ENCODE results near the gene MAN1C1.
"Not testable (repeated sequence)": the region's sequence is repeated elsewhere in the genome, so short reads cannot be mapped to it uniquely, and the experiment has no call there.

MAN1C1 gene

DNA sequence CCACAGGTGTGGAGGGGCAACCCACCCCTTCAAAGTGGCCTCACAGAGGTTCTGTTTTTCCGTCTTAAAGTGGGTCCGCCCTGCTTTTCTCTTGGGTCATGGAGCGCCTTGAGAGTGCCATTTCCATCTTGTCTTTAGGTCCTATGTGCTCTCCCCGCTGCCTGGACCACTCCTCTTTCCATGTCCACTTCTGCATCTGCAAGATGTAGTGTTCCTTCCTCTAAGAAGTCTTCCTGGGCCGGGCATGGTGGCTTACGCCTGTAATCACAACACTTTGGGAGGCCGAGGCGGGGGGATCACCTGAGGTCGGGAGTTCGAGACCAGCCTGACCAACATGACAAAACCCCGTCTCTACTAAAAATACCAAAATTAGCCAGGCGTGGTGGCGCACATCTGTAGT, 27.8 kb upstream of the MAN1C1 start:
- H3K27me3 ChIP-seq (ENCODE audit: insufficient read depth, low read length, poor library complexity); H3K79me1 ChIP-seq (ENCODE audit: low read length); H3K4ac ChIP-seq (ENCODE audit: low read depth, low read length); H2AK5ac ChIP-seq (ENCODE audit: low read length); H3K27ac ChIP-seq (ENCODE audit: low read depth, low read length); H3K23ac ChIP-seq (ENCODE audit: low read length); H4K8ac ChIP-seq (ENCODE audit: low read depth, low read length); H2BK15ac ChIP-seq (replicated peaks; ENCODE audit: low read depth); H3K4me1 ChIP-seq (ENCODE audit: control insufficient read depth, low read depth, low read length); H3K18ac ChIP-seq (ENCODE audit: low read length); DNase-seq; H3K36me3 ChIP-seq (ENCODE audit: control insufficient read depth, insufficient read depth, low read length); H3K4me2 ChIP-seq (ENCODE audit: low read length); H3K4me3 ChIP-seq (ENCODE audit: low read length); H3K9ac ChIP-seq (ENCODE audit: low read length); H4K5ac ChIP-seq (ENCODE audit: low read length); H3K56ac ChIP-seq (ENCODE audit: low read length); H3K79me2 ChIP-seq (ENCODE audit: control insufficient read depth, insufficient read depth, low read length): not testable (repeated sequence)
- H2BK5ac ChIP-seq (ENCODE audit: low read length), result peak overlapping the region; percentile 59
- WGBS (ENCODE audit: extremely low coverage, insufficient coverage, low lambda C conversion rate), result no CpG with 5 or more reads among the region's 13 CpGs
- H2BK120ac ChIP-seq (ENCODE audit: low read depth, low read length), result peak overlapping the region; percentile 1

DNA sequence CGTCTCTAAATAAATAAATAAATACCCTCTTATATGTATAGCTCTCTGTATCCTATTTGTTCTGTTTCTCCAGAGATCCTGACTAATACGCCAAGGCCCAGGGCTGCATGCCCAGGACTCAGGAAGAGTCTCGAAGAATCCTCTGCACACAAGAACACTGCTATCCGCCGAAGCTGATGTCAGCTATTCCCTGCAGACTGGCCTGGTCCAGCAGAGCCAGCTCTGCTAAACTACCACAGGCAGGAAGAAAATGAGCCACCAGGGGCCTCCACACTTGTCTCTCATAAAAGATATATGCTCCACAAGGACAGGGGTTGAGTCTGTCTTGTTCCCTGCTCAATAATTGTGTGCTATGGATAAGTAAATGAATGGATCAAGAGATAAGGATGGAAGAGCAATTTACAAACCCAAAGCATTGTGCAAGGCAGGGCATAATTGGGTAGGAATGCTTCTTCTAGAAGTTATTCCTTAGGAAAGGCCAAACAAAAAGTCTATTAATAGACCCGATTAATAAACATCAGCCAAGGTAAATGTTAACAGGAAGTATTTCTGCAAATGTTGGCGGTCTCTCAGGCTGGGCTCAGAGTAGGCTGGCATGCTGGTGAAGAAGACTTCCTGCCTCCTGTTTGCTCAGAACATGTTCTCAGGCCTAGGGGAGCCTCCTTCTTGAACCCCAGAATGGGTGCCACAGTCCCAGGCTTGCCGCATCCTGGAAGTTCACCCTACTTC, 26.3 kb upstream of the MAN1C1 start:
- H3K4me1 ChIP-seq (ENCODE audit: control insufficient read depth, low read depth, low read length), result peaks cover 6% of the 10 kb centered on the region
- no peak overlapping the region for H3K9ac ChIP-seq (ENCODE audit: low read length)
- no peak overlapping the region for H4K8ac ChIP-seq (ENCODE audit: low read depth, low read length)
- no peak overlapping the region for H2BK15ac ChIP-seq (replicated peaks; ENCODE audit: low read depth)
- DNase-seq, result peak; percentile 61
- H3K27me3 ChIP-seq (ENCODE audit: insufficient read depth, low read length, poor library complexity), result no peaks in the 10 kb centered on the region
- no peaks in the 10 kb centered on the region for H3K36me3 ChIP-seq (ENCODE audit: control insufficient read depth, insufficient read depth, low read length)
- H3K23ac ChIP-seq (ENCODE audit: low read length), result no peak overlapping the region
- no peak overlapping the region for H2BK120ac ChIP-seq (ENCODE audit: low read depth, low read length)
- H4K5ac ChIP-seq (ENCODE audit: low read length), result no peak overlapping the region
- H3K18ac ChIP-seq (ENCODE audit: low read length), result no peak overlapping the region
- no peak overlapping the region for H3K4me3 ChIP-seq (ENCODE audit: low read length)
- no peak overlapping the region for H2BK5ac ChIP-seq (ENCODE audit: low read length)
- no CpG with 5 or more reads among the region's 8 CpGs for WGBS (ENCODE audit: extremely low coverage, insufficient coverage, low lambda C conversion rate)
- H3K56ac ChIP-seq (ENCODE audit: low read length), result no peak overlapping the region
- no peak overlapping the region for H3K27ac ChIP-seq (ENCODE audit: low read depth, low read length)
- no peaks in the 10 kb centered on the region for H3K79me2 ChIP-seq (ENCODE audit: control insufficient read depth, insufficient read depth, low read length)
- H3K79me1 ChIP-seq (ENCODE audit: low read length), result no peaks in the 10 kb centered on the region
- no peak overlapping the region for H3K4me2 ChIP-seq (ENCODE audit: low read length)
- no peak overlapping the region for H2AK5ac ChIP-seq (ENCODE audit: low read length)
- H3K4ac ChIP-seq (ENCODE audit: low read depth, low read length), result no peak overlapping the region

DNA sequence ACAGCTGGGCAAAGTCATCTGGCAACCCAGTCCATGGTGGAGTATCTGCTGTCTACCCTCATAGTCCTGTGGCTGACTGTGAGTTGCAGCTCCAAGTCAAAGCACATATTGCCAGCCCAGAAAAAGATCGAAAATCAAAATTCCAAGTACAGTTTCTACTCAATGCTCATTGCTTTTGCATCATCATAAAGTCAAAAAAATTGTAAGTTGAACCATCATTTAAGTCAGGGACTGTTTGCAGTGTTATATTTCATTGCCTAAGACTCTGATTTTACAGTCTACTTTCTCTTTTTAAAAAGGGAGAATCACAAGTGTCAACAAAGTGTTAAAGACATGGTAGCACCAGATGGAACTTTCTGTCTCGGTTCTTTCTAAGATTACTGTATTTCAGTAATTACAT, 22.7 kb upstream of the MAN1C1 start:
- H3K79me1 ChIP-seq (ENCODE audit: low read length), result no peaks in the 10 kb centered on the region
- WGBS (ENCODE audit: extremely low coverage, insufficient coverage, low lambda C conversion rate), result no CpG with 5 or more reads among the region's 2 CpGs
- no peak overlapping the region for H3K4me3 ChIP-seq (ENCODE audit: low read length)
- H3K9ac ChIP-seq (ENCODE audit: low read length), result no peak overlapping the region
- H3K18ac ChIP-seq (ENCODE audit: low read length), result no peak overlapping the region
- H3K4me2 ChIP-seq (ENCODE audit: low read length), result no peak overlapping the region
- H3K23ac ChIP-seq (ENCODE audit: low read length), result no peak overlapping the region
- H2BK120ac ChIP-seq (ENCODE audit: low read depth, low read length), result no peak overlapping the region
- no peak overlapping the region for H2AK5ac ChIP-seq (ENCODE audit: low read length)
- no peaks in the 10 kb centered on the region for H3K79me2 ChIP-seq (ENCODE audit: control insufficient read depth, insufficient read depth, low read length)
- no peaks in the 10 kb centered on the region for H3K36me3 ChIP-seq (ENCODE audit: control insufficient read depth, insufficient read depth, low read length)
- H4K8ac ChIP-seq (ENCODE audit: low read depth, low read length), result no peak overlapping the region
- H4K5ac ChIP-seq (ENCODE audit: low read length), result no peak overlapping the region
- no peaks in the 10 kb centered on the region for H3K4me1 ChIP-seq (ENCODE audit: control insufficient read depth, low read depth, low read length)
- H3K56ac ChIP-seq (ENCODE audit: low read length), result no peak overlapping the region
- no peak overlapping the region for H3K27ac ChIP-seq (ENCODE audit: low read depth, low read length)
- H3K27me3 ChIP-seq (ENCODE audit: insufficient read depth, low read length, poor library complexity), result no peaks in the 10 kb centered on the region
- DNase-seq, result no peak
- no peak overlapping the region for H2BK5ac ChIP-seq (ENCODE audit: low read length)
- no peak overlapping the region for H2BK15ac ChIP-seq (replicated peaks; ENCODE audit: low read depth)
- no peak overlapping the region for H3K4ac ChIP-seq (ENCODE audit: low read depth, low read length)

DNA sequence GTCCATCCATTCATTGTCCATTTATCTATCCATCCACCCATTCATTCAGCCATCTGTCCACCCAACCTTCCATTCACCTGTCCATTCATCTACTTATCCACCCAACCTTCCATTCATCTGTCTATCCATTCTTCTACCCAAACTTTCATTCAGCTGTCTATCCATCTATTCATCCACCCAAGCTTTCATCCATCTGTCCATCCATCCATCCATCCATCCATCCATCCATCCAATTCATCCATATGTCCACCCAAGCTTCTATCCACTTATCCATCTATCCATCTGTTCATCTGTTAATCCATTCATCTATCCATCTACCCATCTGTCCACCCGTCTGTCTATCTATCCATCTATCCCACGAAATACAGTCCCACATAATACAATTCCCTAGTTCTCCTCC, 21.6 kb upstream of the MAN1C1 start:
- Histone ChIP-seq H3K4me1 (ENCODE audit: control insufficient read depth, low read depth, low read length) (no peaks in the 10 kb centered on the region), H3K4ac (ENCODE audit: low read depth, low read length) (no peak overlapping the region), H4K8ac (ENCODE audit: low read depth, low read length) (no peak overlapping the region), H2BK5ac (ENCODE audit: low read length) (no peak overlapping the region), H3K27ac (ENCODE audit: low read depth, low read length) (no peak overlapping the region), H2BK120ac (ENCODE audit: low read depth, low read length) (no peak overlapping the region), H3K23ac (ENCODE audit: low read length) (no peak overlapping the region), H3K4me2 (ENCODE audit: low read length) (no peak overlapping the region), H3K56ac (ENCODE audit: low read length) (no peak overlapping the region), H3K9ac (ENCODE audit: low read length) (no peak overlapping the region), H3K36me3 (ENCODE audit: control insufficient read depth, insufficient read depth, low read length) (no peaks in the 10 kb centered on the region), H3K79me1 (ENCODE audit: low read length) (no peaks in the 10 kb centered on the region), H2BK15ac (replicated peaks; ENCODE audit: low read depth) (no peak overlapping the region), H3K79me2 (ENCODE audit: control insufficient read depth, insufficient read depth, low read length) (no peaks in the 10 kb centered on the region), H2AK5ac (ENCODE audit: low read length) (no peak overlapping the region), H3K27me3 (ENCODE audit: insufficient read depth, low read length, poor library complexity) (no peaks in the 10 kb centered on the region), H4K5ac (ENCODE audit: low read length) (no peak overlapping the region), H3K4me3 (ENCODE audit: low read length) (no peak overlapping the region), H3K18ac (ENCODE audit: low read length) (no peak overlapping the region)
- WGBS (ENCODE audit: extremely low coverage, insufficient coverage, low lambda C conversion rate), result no CpG with 5 or more reads among the region's 2 CpGs
- DNase-seq, result no peak

DNA sequence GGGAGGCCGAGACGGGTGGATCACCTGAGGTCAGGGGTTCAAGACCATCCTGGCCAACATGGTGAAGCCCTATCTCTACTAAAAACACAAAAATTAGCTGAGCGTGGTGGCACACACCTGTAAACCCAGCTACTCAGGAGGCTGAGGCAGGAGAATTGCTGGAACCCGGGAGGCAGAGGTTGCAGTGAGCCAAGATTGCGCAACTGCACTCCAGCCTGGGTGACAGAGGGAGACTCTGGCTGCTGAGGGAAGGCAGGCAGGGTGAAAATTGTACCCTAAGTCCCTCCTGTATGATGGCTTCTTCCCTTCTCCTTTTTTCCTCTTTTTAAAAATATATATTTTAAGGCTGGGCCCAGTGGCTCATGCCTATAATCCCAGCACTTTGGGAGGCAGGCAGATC, 19.9 kb upstream of the MAN1C1 start:
- not testable (repeated sequence) for H3K79me1 ChIP-seq (ENCODE audit: low read length); H2BK5ac ChIP-seq (ENCODE audit: low read length); H3K56ac ChIP-seq (ENCODE audit: low read length); H2BK15ac ChIP-seq (replicated peaks; ENCODE audit: low read depth); H3K4ac ChIP-seq (ENCODE audit: low read depth, low read length); H4K8ac ChIP-seq (ENCODE audit: low read depth, low read length); H2AK5ac ChIP-seq (ENCODE audit: low read length); H3K4me3 ChIP-seq (ENCODE audit: low read length); H3K27ac ChIP-seq (ENCODE audit: low read depth, low read length); H2BK120ac ChIP-seq (ENCODE audit: low read depth, low read length); H3K4me2 ChIP-seq (ENCODE audit: low read length); H3K27me3 ChIP-seq (ENCODE audit: insufficient read depth, low read length, poor library complexity); H3K9ac ChIP-seq (ENCODE audit: low read length); H3K79me2 ChIP-seq (ENCODE audit: control insufficient read depth, insufficient read depth, low read length); H4K5ac ChIP-seq (ENCODE audit: low read length); H3K23ac ChIP-seq (ENCODE audit: low read length); H3K36me3 ChIP-seq (ENCODE audit: control insufficient read depth, insufficient read depth, low read length); H3K4me1 ChIP-seq (ENCODE audit: control insufficient read depth, low read depth, low read length); DNase-seq; H3K18ac ChIP-seq (ENCODE audit: low read length)
- no CpG with 5 or more reads among the region's 5 CpGs for WGBS (ENCODE audit: extremely low coverage, insufficient coverage, low lambda C conversion rate)

DNA sequence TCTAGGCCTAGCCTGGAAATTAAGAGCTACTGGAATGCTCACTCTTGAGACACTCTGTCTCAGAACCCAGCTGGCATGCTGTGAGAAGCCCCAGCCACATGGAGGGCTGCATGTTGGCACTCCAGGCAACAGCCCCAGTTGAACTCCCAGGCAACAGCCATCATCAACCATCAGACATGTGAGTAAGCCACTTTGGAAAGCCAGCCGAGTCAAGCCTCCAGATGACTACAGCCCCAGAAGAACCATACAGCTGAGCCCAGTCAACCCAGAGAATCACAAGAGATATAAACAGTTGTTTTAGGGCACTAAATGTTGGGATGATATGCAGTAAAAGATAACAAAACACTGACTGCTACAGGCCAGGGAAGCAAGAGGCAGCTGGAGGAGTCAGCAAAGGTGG, 17.7 kb upstream of the MAN1C1 start:
- no peak for DNase-seq
- Histone ChIP-seq H3K36me3 (ENCODE audit: control insufficient read depth, insufficient read depth, low read length) (no peaks in the 10 kb centered on the region), H3K9ac (ENCODE audit: low read length) (no peak overlapping the region), H2BK120ac (ENCODE audit: low read depth, low read length) (no peak overlapping the region), H2BK5ac (ENCODE audit: low read length) (no peak overlapping the region), H2BK15ac (replicated peaks; ENCODE audit: low read depth) (no peak overlapping the region), H3K4me3 (ENCODE audit: low read length) (no peak overlapping the region), H3K79me2 (ENCODE audit: control insufficient read depth, insufficient read depth, low read length) (no peaks in the 10 kb centered on the region), H3K4me1 (ENCODE audit: control insufficient read depth, low read depth, low read length) (no peaks in the 10 kb centered on the region), H3K56ac (ENCODE audit: low read length) (no peak overlapping the region), H3K4ac (ENCODE audit: low read depth, low read length) (no peak overlapping the region), H3K27ac (ENCODE audit: low read depth, low read length) (no peak overlapping the region), H2AK5ac (ENCODE audit: low read length) (no peak overlapping the region), H4K8ac (ENCODE audit: low read depth, low read length) (no peak overlapping the region), H3K18ac (ENCODE audit: low read length) (no peak overlapping the region), H3K79me1 (ENCODE audit: low read length) (no peaks in the 10 kb centered on the region), H3K27me3 (ENCODE audit: insufficient read depth, low read length, poor library complexity) (no peaks in the 10 kb centered on the region), H3K23ac (ENCODE audit: low read length) (no peak overlapping the region), H3K4me2 (ENCODE audit: low read length) (no peak overlapping the region), H4K5ac (ENCODE audit: low read length) (no peak overlapping the region)
- WGBS (ENCODE audit: extremely low coverage, insufficient coverage, low lambda C conversion rate), result no CpG with 5 or more reads among the region's 1 CpG
